SK-N-MC (cell line): ENCODE results near the gene KIF1C.
"Not testable (repeated sequence)": the region's sequence is repeated elsewhere in the genome, so short reads cannot be mapped to it uniquely, and the experiment has no call there.

ENCODE experiments used
- EZH2 ChIP-seq: fragments of 200-600 bp; sonication (generic); IDR thresholded peaks from one replicate; pipeline ENCODE4 v1.6.1; 2017; ENCODE audit warnings: antibody characterized with exemption
- POLR2AphosphoS5 ChIP-seq: IDR thresholded peaks from 2 replicates; pipeline ENCODE4 v1.6.1; 2012; ENCODE audit warnings: mild to moderate bottlenecking, low read depth, low read length, borderline replicate concordance

DNA sequence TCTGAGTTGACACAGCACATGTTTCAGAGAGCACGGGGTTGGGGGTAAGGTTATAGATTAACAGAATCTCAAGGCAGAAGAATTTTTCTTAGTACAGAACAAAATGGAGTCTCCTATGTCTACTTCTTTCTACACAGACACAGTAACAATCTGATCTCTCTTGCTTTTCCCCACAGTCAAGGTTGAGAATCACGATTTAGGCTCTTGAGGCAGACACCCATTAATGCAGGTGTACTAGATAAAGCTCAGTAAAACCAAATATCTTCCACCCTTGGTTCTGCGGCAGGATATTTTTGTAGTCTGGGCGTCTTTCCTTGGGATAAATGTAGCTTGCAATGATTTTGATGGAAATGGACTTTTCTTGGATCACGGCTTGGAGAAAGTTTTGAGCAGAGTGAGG, 77.7 kb downstream of the KIF1C start:
- TF ChIP-seq EZH2, POLR2AphosphoS5: not testable (repeated sequence)
